ENCODE measurements around the gene MRPL2.

DNA sequence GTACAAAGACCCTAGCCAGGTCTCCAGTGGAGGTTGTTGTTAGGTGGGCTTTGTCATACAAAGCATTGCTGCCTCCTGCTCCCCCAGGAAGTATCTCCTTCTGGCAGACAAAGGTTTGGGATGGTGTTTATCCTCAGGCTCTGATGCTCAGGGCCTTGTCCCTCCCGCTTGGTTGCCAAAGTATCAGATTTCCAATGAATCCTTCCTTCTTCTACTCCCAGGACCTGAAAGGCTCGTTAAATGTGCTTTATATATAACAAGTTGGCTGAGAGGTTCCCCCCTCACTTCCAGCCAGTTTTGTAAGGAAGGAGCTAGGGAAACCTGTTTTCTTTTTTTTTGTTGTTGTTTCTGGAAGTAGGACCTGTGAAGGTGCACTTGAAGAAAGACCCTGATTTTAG lies 31.3 kb upstream of the MRPL2 start:
- TF ChIP-seq, protein P1, sequence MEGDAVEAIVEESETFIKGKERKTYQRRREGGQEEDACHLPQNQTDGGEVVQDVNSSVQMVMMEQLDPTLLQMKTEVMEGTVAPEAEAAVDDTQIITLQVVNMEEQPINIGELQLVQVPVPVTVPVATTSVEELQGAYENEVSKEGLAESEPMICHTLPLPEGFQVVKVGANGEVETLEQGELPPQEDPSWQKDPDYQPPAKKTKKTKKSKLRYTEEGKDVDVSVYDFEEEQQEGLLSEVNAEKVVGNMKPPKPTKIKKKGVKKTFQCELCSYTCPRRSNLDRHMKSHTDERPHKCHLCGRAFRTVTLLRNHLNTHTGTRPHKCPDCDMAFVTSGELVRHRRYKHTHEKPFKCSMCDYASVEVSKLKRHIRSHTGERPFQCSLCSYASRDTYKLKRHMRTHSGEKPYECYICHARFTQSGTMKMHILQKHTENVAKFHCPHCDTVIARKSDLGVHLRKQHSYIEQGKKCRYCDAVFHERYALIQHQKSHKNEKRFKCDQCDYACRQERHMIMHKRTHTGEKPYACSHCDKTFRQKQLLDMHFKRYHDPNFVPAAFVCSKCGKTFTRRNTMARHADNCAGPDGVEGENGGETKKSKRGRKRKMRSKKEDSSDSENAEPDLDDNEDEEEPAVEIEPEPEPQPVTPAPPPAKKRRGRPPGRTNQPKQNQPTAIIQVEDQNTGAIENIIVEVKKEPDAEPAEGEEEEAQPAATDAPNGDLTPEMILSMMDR (IDR thresholded peaks at IDR 0.05), result no peak
- TF ChIP-seq POLR2A (IDR thresholded peaks at IDR 0.05), result no peak
